ENCODE results near the gene PPP1R12A.
"Not testable (repeated sequence)": the region's sequence is repeated elsewhere in the genome, so short reads cannot be mapped to it uniquely, and the experiment has no call there.

The PPP1R12A gene

GRCh38 chr12:79818856-79819255 is 116.0 kb downstream of the PPP1R12A start:
- Histone ChIP-seq H3K27me3 (no peaks in the 10 kb centered on the region), H3K4me3 (ENCODE audit: low read depth in 1 of 2, low read length in 1 of 2) (no peak overlapping the region), H3K9me3 (no peaks in the 10 kb centered on the region), H3K4me1 (ENCODE audit: control insufficient read depth in 1 of 2, insufficient read depth in 1 of 2, low read depth in 1 of 2, low read length in 1 of 2) (no peaks in the 10 kb centered on the region), H3K36me3 (peaks cover 66% of the 10 kb centered on the region), H3K27ac (peak overlapping the region; percentile 16)
- no peak for TF ChIP-seq CTCF (IDR thresholded peaks at IDR 0.05)

- H3K4me3 ChIP-seq (ENCODE audit: low read depth in 1 of 2, low read length in 1 of 2); H3K4me1 ChIP-seq (ENCODE audit: control insufficient read depth in 1 of 2, insufficient read depth in 1 of 2, low read depth in 1 of 2, low read length in 1 of 2); H3K9me3 ChIP-seq; H3K27me3 ChIP-seq: not testable (repeated sequence)
- H3K27ac ChIP-seq = peak overlapping the region; percentile 37
- H3K36me3 ChIP-seq = peaks cover 93% of the 10 kb centered on the region
Measured at GRCh38 chr12:79784366-79785065, 150.4 kb downstream of the PPP1R12A start.

GRCh38 chr12:79782172-79782900 is 152.6 kb downstream of the PPP1R12A start:
- Histone ChIP-seq H3K4me1 (ENCODE audit: control insufficient read depth in 1 of 2, insufficient read depth in 1 of 2, low read depth in 1 of 2, low read length in 1 of 2) (no peaks in the 10 kb centered on the region), H3K36me3 (peaks cover 93% of the 10 kb centered on the region), H3K9me3 (no peaks in the 10 kb centered on the region), H3K4me3 (ENCODE audit: low read depth in 1 of 2, low read length in 1 of 2) (no peak overlapping the region), H3K27ac (peak overlapping the region; percentile 7), H3K27me3 (no peaks in the 10 kb centered on the region)
- no peak for TF ChIP-seq CTCF (IDR thresholded peaks at IDR 0.05)

DNA sequence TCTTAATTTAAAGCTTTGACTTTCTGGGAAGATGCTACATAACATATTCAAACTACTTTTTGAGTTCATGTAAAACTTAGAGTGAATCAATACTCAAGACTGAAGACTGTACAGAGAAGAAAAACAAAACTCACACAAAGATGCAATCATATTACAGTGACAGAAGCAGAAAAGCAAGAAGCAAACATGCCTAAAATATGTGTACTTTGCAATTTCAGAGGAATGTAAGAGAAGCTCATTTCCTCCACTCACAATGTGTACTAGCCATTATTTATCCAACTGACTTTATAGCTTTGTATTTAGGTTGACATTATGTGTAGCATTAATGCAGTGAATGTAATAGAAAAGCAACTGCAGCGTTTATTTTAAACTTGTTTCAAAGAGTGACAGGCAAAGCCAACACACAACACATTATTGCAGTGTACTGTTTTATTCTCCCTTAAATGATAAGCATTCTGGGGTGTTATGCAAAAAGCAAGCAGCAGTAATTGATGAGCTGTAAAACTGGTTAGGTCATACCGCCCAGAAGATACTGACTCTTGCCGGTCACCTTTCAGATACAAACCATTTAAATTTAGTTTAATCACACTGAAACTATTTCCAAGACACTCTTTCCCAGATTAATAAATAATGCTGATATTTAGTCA is 156.0 kb downstream of the PPP1R12A start:
- H3K9me3 ChIP-seq = no peaks in the 10 kb centered on the region
- TF ChIP-seq CTCF (IDR thresholded peaks at IDR 0.05) = no peak
- H3K27me3 ChIP-seq = no peaks in the 10 kb centered on the region
- no peaks in the 10 kb centered on the region for H3K4me1 ChIP-seq (ENCODE audit: control insufficient read depth in 1 of 2, insufficient read depth in 1 of 2, low read depth in 1 of 2, low read length in 1 of 2)
- H3K27ac ChIP-seq = no peak overlapping the region
- no peak overlapping the region for H3K4me3 ChIP-seq (ENCODE audit: low read depth in 1 of 2, low read length in 1 of 2)
- H3K36me3 ChIP-seq = peaks cover 92% of the 10 kb centered on the region

- Histone ChIP-seq H3K27ac (no peak overlapping the region), H3K9me3 (no peaks in the 10 kb centered on the region), H3K27me3 (no peaks in the 10 kb centered on the region), H3K4me1 (ENCODE audit: control insufficient read depth in 1 of 2, insufficient read depth in 1 of 2, low read depth in 1 of 2, low read length in 1 of 2) (no peaks in the 10 kb centered on the region), H3K36me3 (peaks cover 77% of the 10 kb centered on the region), H3K4me3 (ENCODE audit: low read depth in 1 of 2, low read length in 1 of 2) (no peak overlapping the region)
- TF ChIP-seq CTCF (IDR thresholded peaks at IDR 0.05) = no peak
Measured at GRCh38 chr12:79776111-79776510, 158.8 kb downstream of the PPP1R12A start.
